Right lobe of liver (tissue), 4 donors: ENCODE data around the gene DIP2C.

Source experiments
- CTCF ChIP-seq, 4 donors: fragments of 200-600 bp in 3 of 4; fragments of 450-650 bp in 1 of 4; IDR thresholded peaks; one replicate each; pipeline versions ENCODE4 v1.5.1 to v1.8.0; 2016 to 2022; ENCODE audit warnings: antibody characterized with exemption in 4 of 4, mild to moderate bottlenecking in 2 of 4
- POLR2A ChIP-seq: fragments of 450-650 bp; IDR thresholded peaks from one replicate; pipeline ENCODE4 v1.6.1; 2017; ENCODE audit warnings: antibody characterized with exemption, mild to moderate bottlenecking
- donor health status: DM: no; HTN: no; CAD: no.
- donor health status: DM: no; HTN: no; CAD: no.
- donor health status: DM: no; HTN: yes; CAD: no.

- TF ChIP-seq CTCF (IDR thresholded peaks at IDR 0.05) (no peak), POLR2A (no peak)
These were observed 141.8 kb downstream of the DIP2C start for GRCh38 chr10:547591-548081.
